Stromal cell of bone marrow (primary cell): ENCODE measurements around the gene TIMP1.
A peak's percentile ranks its signal among the peaks of the same experiment; 100 is the strongest.

Experiments
- DNase-seq: peaks from one replicate; pipeline ENCODE4 v3.0.0-alpha.2; 2012; ENCODE audit warnings: low read depth

TIMP1 gene

GRCh38 chrX:47573341-47574075, 8.7 kb upstream of the TIMP1 start:
- DNase-seq = no peak

GRCh38 chrX:47574076-47574546, 8.1 kb upstream of the TIMP1 start:
- DNase-seq = no peak

GRCh38 chrX:47574547-47575301, 7.5 kb upstream of the TIMP1 start:
- no peak for DNase-seq

GRCh38 chrX:47576021-47576898, 6.0 kb upstream of the TIMP1 start:
- no peak for DNase-seq

GRCh38 chrX:47577424-47577823, 4.8 kb upstream of the TIMP1 start:
- DNase-seq = no peak

GRCh38 chrX:47577901-47578300, 4.3 kb upstream of the TIMP1 start:
- no peak for DNase-seq

GRCh38 chrX:47578692-47579091, 3.5 kb upstream of the TIMP1 start:
- no peak for DNase-seq

- peak; percentile 47 for DNase-seq
Measured at GRCh38 chrX:47579537-47579936, 2.7 kb upstream of the TIMP1 start.

GRCh38 chrX:47583240-47583861, 1.1 kb downstream of the TIMP1 start:
- DNase-seq = no peak

- DNase-seq = no peak
Measured at GRCh38 chrX:47584714-47585113, 2.5 kb downstream of the TIMP1 start.

- DNase-seq = no peak
Measured at GRCh38 chrX:47585273-47585672, 3.0 kb downstream of the TIMP1 start.

- no peak for DNase-seq
Measured at GRCh38 chrX:47586043-47586787, 4.0 kb downstream of the TIMP1 start.

- no peak for DNase-seq
Measured at GRCh38 chrX:47587091-47587891, 5.1 kb downstream of the TIMP1 start.

- DNase-seq = no peak
Measured at GRCh38 chrX:47587906-47588735, 5.9 kb downstream of the TIMP1 start.

GRCh38 chrX:47590984-47591383, 8.7 kb downstream of the TIMP1 start:
- DNase-seq = no peak

- DNase-seq = no peak
Measured at GRCh38 chrX:47593522-47593921, 11.3 kb downstream of the TIMP1 start.

- peak; percentile 78 for DNase-seq
Measured at GRCh38 chrX:47595716-47596251, 13.5 kb downstream of the TIMP1 start.

- DNase-seq = no peak
Measured at GRCh38 chrX:47596256-47596655, 14.0 kb downstream of the TIMP1 start.

GRCh38 chrX:47597222-47597621, 15.0 kb downstream of the TIMP1 start:
- no peak for DNase-seq
